Skeletal muscle tissue (tissue), 4 donors: ENCODE results near the gene TNFSF13. TPM values are rescaled to one million over a fixed set of nuclear protein-coding genes. Genes with fewer than 3 reads are reported as not detected.

Experiments
- H3K27ac ChIP-seq: one replicate; pipeline ENCODE4 v1.7.0; 2013; ENCODE audit warnings: mild to moderate bottlenecking, low read depth, low read length, inconsistent platforms
- H3K27me3 ChIP-seq, 3 donors: one replicate each; pipeline ENCODE4 v1.7.0; 2013; ENCODE audit warnings: low read length in 3 of 3; ENCODE audit not compliant: control insufficient read depth in 3 of 3, insufficient read depth in 3 of 3
- H3K36me3 ChIP-seq, 3 donors: one replicate each; pipeline ENCODE4 v1.7.0; 2013; ENCODE audit warnings: low read length in 3 of 3; ENCODE audit not compliant: control insufficient read depth in 3 of 3, insufficient read depth in 3 of 3
- H3K4me1 ChIP-seq, 3 donors: one replicate each; pipeline ENCODE4 v1.7.0; 2013; ENCODE audit warnings: low read length in 3 of 3, mild to moderate bottlenecking in 3 of 3; ENCODE audit not compliant: control insufficient read depth in 3 of 3, insufficient read depth in 3 of 3
- H3K4me3 ChIP-seq, 3 donors: one replicate each; pipeline ENCODE4 v1.7.0; 2013; ENCODE audit warnings: low read length in 3 of 3
- H3K9ac ChIP-seq, 3 donors: one replicate each; pipeline ENCODE4 v1.7.0; 2013; ENCODE audit warnings: low read length in 3 of 3, mild to moderate bottlenecking in 3 of 3, moderate library complexity in 2 of 3, low read depth in 1 of 3
- H3K9me3 ChIP-seq, 3 donors: one replicate each; pipeline ENCODE4 v1.7.0; 2013; ENCODE audit warnings: low read length in 3 of 3; ENCODE audit not compliant: control insufficient read depth in 3 of 3
- total RNA-seq: library from RNA; depleted of rRNA; stranded (reverse); fragments of >200 nt; gene quantifications from one replicate; pipeline ENCODE4 v1.2.3, GENCODE V29; 2014
- donor health status: Osteomylitis.

TNFSF13 gene
- total RNA-seq, 1 donor from 2014 or later: 2.1 TPM

DNA sequence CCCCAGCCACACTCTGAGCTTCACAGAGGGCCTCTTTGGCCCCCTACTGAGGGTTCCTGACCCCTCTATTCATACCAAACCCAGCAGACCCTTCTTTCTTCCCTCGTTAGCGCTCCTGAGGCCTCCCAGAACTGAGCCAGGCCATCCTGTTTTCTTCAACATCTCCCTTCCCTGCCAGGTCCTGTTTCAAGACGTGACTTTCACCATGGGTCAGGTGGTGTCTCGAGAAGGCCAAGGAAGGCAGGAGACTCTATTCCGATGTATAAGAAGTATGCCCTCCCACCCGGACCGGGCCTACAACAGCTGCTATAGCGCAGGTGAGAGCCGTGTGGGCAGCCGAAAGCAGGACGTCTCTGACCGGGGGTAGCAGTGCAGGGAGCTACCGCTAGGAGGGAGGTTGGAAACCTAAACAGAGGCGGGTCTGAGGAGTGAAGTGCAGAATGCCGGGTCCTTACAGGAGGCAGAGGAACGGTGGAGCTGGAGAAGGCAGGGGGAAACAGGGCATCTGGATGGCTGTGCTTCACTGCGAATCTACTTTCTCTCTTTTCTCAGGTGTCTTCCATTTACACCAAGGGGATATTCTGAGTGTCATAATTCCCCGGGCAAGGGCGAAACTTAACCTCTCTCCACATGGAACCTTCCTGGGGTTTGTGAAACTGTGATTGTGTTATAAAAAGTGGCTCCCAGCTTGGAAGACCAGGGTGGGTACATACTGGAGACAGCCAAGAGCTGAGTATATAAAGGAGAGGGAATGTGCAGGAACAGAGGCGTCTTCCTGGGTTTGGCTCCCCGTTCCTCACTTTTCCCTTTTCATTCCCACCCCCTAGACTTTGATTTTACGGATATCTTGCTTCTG, 1.9 kb downstream of the TNFSF13 start:
- peaks cover 57 to 65% (median 58%) of the 10 kb centered on the region in 3 donors for H3K4me1 ChIP-seq

DNA sequence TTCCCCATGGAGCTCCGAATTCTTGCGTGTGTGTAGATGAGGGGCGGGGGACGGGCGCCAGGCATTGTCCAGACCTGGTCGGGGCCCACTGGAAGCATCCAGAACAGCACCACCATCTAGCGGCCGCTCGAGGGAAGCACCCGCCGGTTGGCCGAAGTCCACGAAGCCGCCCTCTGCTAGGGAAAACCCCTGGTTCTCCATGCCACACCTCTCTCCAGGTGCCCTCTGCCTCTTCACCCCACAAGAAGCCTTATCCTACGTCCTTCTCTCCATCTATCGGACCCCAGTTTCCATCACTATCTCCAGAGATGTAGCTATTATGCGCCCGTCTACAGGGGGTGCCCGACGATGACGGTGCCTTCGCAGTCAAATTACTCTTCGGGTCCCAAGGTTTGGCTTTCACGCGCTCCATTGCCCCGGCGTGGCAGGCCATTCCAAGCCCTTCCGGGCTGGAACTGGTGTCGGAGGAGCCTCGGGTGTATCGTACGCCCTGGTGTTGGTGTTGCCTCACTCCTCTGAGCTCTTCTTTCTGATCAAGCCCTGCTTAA, 2.6 kb downstream of the TNFSF13 start:
- peak overlapping the region; percentile 95 for H3K27ac ChIP-seq
- H3K4me1 ChIP-seq: peaks cover 57 to 65% (median 58%) of the 10 kb centered on the region in 3 donors
- H3K9ac ChIP-seq: peak overlapping the region; percentile 82 to 89 (median 88)
- H3K9me3 ChIP-seq: no peaks in the 10 kb centered on the region
- H3K36me3 ChIP-seq: peaks cover 21 to 22% (median 22%) of the 10 kb centered on the region in 3 donors
- H3K4me3 ChIP-seq: peak overlapping the region; percentile 72 to 88 (median 82)
- no peaks in the 10 kb centered on the region for H3K27me3 ChIP-seq

More for the DNA sequence above, 1.9 kb downstream of the TNFSF13 start:
- Histone ChIP-seq H3K4me3 (peak overlapping the region; percentile 72 to 88 (median 82)), H3K27me3 (no peaks in the 10 kb centered on the region), H3K27ac (peak overlapping the region; percentile 95), H3K9me3 (no peaks in the 10 kb centered on the region), H3K9ac (peak overlapping the region; percentile 1 to 89 (median 88)), H3K36me3 (peaks cover 17 to 18% (median 18%) of the 10 kb centered on the region in 3 donors)

- Histone ChIP-seq H3K27ac (peak within 1 kb of the TSS; percentile 95), H3K9ac (peak within 1 kb of the TSS; percentile 83 to 89 (median 88)), H3K9me3 (no peaks in the 10 kb centered on the region), H3K4me1 (peaks cover 57 to 65% (median 58%) of the 10 kb centered on the region in 3 donors), H3K27me3 (no peaks in the 10 kb centered on the region), H3K4me3 (peak within 1 kb of the TSS; percentile 72 to 88 (median 82)), H3K36me3 (peaks cover 22 to 25% (median 24%) of the 10 kb centered on the region in 3 donors)
These were observed 3.1 kb downstream of the TNFSF13 start, which contains the start of gene SENP3 for GRCh38 chr17:7561589-7562207. TSS of gene SENP3 (plus strand) at chr17:7561919. CDS start at chr17:7563077, 1,158 bp downstream.

DNA sequence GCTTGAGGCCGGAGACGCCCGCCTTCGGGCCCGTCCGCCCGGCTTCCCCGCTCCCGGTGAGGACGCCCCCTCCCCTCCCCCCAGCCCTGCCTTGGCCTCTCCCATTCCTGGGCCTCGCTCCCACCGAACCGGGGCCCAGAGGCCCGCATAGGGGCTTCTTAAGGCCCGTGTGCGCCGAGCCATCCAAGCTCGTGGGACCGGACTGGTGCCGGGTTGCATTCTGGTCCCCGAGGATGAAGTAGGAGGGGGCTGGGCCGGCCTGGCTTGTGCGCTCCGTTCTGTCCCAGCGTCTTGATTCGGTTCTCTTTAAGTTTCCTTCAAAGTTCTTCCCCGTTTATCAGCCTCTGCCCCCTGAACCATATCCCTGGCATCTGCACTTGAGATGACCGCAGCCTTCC, 3.7 kb downstream of the TNFSF13 start:
- no peaks in the 10 kb centered on the region for H3K27me3 ChIP-seq
- H3K9me3 ChIP-seq: no peaks in the 10 kb centered on the region
- H3K4me1 ChIP-seq: peaks cover 56 to 65% (median 57%) of the 10 kb centered on the region in 3 donors
- H3K36me3 ChIP-seq: peaks cover 27 to 30% (median 29%) of the 10 kb centered on the region in 3 donors
- peak overlapping the region; percentile 72 to 88 (median 80) for H3K4me3 ChIP-seq
- peak overlapping the region; percentile 95 for H3K27ac ChIP-seq
- H3K9ac ChIP-seq: peak overlapping the region; percentile 83 to 88 (median 86)

DNA sequence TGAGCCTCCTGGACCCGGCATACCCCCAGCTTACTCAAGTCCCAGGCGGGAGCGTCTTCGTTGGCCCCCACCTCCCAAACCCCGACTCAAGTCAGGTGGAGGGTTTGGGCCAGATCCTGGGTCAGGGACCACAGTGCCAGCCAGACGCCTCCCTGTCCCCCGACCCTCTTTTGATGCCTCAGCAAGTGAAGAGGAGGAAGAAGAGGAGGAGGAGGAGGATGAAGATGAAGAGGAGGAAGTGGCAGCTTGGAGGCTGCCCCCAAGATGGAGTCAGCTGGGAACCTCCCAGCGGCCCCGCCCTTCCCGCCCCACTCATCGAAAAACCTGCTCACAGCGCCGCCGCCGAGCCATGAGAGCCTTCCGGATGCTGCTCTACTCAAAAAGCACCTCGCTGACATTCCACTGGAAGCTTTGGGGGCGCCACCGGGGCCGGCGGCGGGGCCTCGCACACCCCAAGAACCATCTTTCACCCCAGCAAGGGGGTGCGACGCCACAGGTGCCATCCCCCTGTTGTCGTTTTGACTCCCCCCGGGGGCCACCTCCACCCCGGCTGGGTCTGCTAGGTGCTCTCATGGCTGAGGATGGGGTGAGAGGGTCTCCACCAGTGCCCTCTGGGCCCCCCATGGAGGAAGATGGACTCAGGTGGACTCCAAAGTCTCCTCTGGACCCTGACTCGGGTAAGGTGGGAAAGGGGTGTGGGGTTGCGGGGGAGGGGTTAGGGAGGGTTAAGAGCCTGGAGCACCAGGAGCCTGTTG, 4.7 kb downstream of the TNFSF13 start:
- peak overlapping the region in 1 of 3 donors; percentile 88 for H3K9ac ChIP-seq
- H3K9me3 ChIP-seq: no peaks in the 10 kb centered on the region
- no peaks in the 10 kb centered on the region for H3K27me3 ChIP-seq
- H3K4me1 ChIP-seq: peaks cover 45 to 55% (median 47%) of the 10 kb centered on the region in 3 donors
- no peak overlapping the region for H3K4me3 ChIP-seq
- peaks cover 31 to 34% (median 34%) of the 10 kb centered on the region in 3 donors for H3K36me3 ChIP-seq
- no peak overlapping the region for H3K27ac ChIP-seq

DNA sequence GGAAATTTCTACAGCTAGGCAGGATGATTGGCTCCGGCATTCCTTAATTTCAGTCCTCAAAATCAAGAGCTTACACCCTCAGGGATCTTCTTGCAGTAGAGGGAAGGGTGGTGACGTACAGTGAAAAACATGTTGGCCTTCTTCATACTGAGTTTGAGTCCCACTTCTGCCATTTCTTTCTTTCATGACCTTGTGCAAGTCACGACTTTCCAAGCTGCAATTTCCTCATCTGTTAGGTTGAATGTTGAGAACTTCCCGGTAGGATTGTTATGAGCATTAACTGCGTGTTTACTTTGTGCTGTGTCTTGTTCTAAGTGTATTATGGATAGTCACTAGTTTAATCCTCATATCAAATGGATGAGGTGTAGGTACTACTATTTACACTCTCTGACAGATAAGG, 11.0 kb downstream of the TNFSF13 start:
- H3K36me3 ChIP-seq: peaks cover 42 to 53% (median 45%) of the 10 kb centered on the region in 3 donors
- H3K9me3 ChIP-seq: no peaks in the 10 kb centered on the region

DNA sequence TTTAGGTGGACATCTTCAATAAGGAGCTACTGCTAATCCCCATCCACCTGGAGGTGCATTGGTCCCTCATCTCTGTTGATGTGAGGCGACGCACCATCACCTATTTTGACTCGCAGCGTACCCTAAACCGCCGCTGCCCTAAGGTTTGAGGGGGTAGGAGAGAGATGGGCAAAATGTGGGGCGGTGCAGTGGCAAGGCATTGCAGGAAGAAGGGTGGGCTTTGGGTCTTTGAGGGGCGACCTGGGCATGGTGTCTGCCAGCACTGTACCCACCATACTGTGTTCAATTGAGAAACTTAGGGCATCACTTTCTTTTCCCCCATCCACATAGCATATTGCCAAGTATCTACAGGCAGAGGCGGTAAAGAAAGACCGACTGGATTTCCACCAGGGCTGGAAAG, 11.8 kb downstream of the TNFSF13 start:
- H3K36me3 ChIP-seq: peaks cover 41 to 53% (median 45%) of the 10 kb centered on the region in 3 donors

More for the DNA sequence above, 11.0 kb downstream of the TNFSF13 start:
- Histone ChIP-seq H3K27me3 (no peaks in the 10 kb centered on the region), H3K27ac (no peak overlapping the region), H3K4me1 (peaks cover 13 to 17% (median 13%) of the 10 kb centered on the region in 3 donors), H3K9ac (no peak overlapping the region), H3K4me3 (no peak overlapping the region)

GRCh38 chr17:7572338-7572587, 13.7 kb downstream of the TNFSF13 start:
- Histone ChIP-seq H3K4me1 (peaks cover 37 to 41% (median 38%) of the 10 kb centered on the region in 3 donors), H3K4me3 (peak overlapping the region; percentile 79 to 85 (median 80)), H3K36me3 (peaks cover 48 to 60% (median 49%) of the 10 kb centered on the region in 3 donors), H3K27ac (peak overlapping the region; percentile 93), H3K9me3 (no peaks in the 10 kb centered on the region), H3K9ac (peak overlapping the region; percentile 58 to 80 (median 78)), H3K27me3 (no peaks in the 10 kb centered on the region)

More for the DNA sequence above, 11.8 kb downstream of the TNFSF13 start:
- Histone ChIP-seq H3K9me3 (no peaks in the 10 kb centered on the region), H3K27ac (no peak overlapping the region), H3K27me3 (no peaks in the 10 kb centered on the region), H3K9ac (no peak overlapping the region), H3K4me1 (peaks cover 21 to 22% (median 21%) of the 10 kb centered on the region in 3 donors), H3K4me3 (no peak overlapping the region)

GRCh38 chr17:7572588-7573323, 14.2 kb downstream of the TNFSF13 start:
- Histone ChIP-seq H3K9ac (peak overlapping the region; percentile 96 to 98 (median 98)), H3K9me3 (no peaks in the 10 kb centered on the region), H3K4me3 (peak overlapping the region; percentile 79 to 93 (median 92)), H3K27ac (peak overlapping the region; percentile 99), H3K27me3 (no peaks in the 10 kb centered on the region), H3K4me1 (peaks cover 39 to 46% (median 41%) of the 10 kb centered on the region in 3 donors), H3K36me3 (peaks cover 50 to 60% (median 50%) of the 10 kb centered on the region in 3 donors)
